Neural progenitor cell (in vitro differentiated cells): Measurements from ENCODE around the gene DNAJA4. TPM values are rescaled to one million over a fixed set of nuclear protein-coding genes. Genes with fewer than 3 reads are reported as not detected.
"Not testable (repeated sequence)": the region's sequence is repeated elsewhere in the genome, so short reads cannot be mapped to it uniquely, and the experiment has no call there.

ENCODE experiments used
- DNase-seq: peaks from one replicate; pipeline ENCODE4 v3.0.0-alpha.2; 2016; ENCODE audit warnings: low spot score
- H2AFZ ChIP-seq: fragments of 200-600 bp; sonication (generic); replicated peaks from 2 replicates; pipeline ENCODE4 v1.6.1; 2016; ENCODE audit warnings: antibody characterized with exemption
- H3F3A ChIP-seq: fragments of 200-600 bp; sonication (generic); 2 replicates; pipeline ENCODE4 v1.6.1; 2016; ENCODE audit warnings: antibody characterized with exemption, low read depth
- H3K27ac ChIP-seq: fragments of 200-600 bp; sonication (generic); 2 replicates; pipeline ENCODE4 v1.5.1; 2016; ENCODE audit warnings: mild to moderate bottlenecking
- H3K27me3 ChIP-seq: fragments of 200-600 bp; sonication (generic); 2 replicates; pipeline ENCODE4 v1.6.1; 2016; ENCODE audit warnings: mild to moderate bottlenecking, moderate library complexity
- H3K36me3 ChIP-seq: fragments of 200-600 bp; sonication (generic); 2 replicates; pipeline ENCODE4 v1.5.1; 2016
- H3K4me1 ChIP-seq: fragments of 200-600 bp; sonication (generic); 2 replicates; pipeline ENCODE4 v1.6.1; 2016; ENCODE audit warnings: mixed run types
- H3K4me2 ChIP-seq: fragments of 200-600 bp; sonication (generic); 2 replicates; pipeline ENCODE4 v1.6.1; 2016
- H3K4me3 ChIP-seq: fragments of 200-600 bp; sonication (generic); 2 replicates; pipeline ENCODE4 v1.5.1; 2016
- H3K79me2 ChIP-seq: fragments of 200-600 bp; sonication (generic); 2 replicates; pipeline ENCODE4 v1.6.1; 2016; ENCODE audit warnings: low read depth
- H3K9ac ChIP-seq: fragments of 200-600 bp; sonication (generic); 2 replicates; pipeline ENCODE4 v1.6.1; 2016
- H3K9me3 ChIP-seq: fragments of 200-600 bp; sonication (generic); 2 replicates; pipeline ENCODE4 v1.5.1; 2016; ENCODE audit warnings: low read depth
- H4K20me1 ChIP-seq: fragments of 200-600 bp; sonication (generic); 2 replicates; pipeline ENCODE4 v1.6.1; 2016; ENCODE audit warnings: low read depth
- H3K27ac Mint-ChIP-seq: 3 replicates; pipeline ENCODE4 v1.8.0; 2021; ENCODE audit warnings: mixed read lengths
- H3K27me3 Mint-ChIP-seq: 2 replicates; pipeline ENCODE4 v1.8.0; 2022; ENCODE audit warnings: low read depth, mild to moderate bottlenecking, inconsistent platforms, moderate library complexity, mixed read lengths; ENCODE audit not compliant: insufficient read depth
- H3K36me3 Mint-ChIP-seq: 3 replicates; pipeline ENCODE4 v1.8.0; 2021; ENCODE audit warnings: mixed read lengths
- H3K4me1 Mint-ChIP-seq: 3 replicates; pipeline ENCODE4 v1.8.0; 2021; ENCODE audit warnings: mixed read lengths
- H3K4me3 Mint-ChIP-seq: 3 replicates; pipeline ENCODE4 v1.8.0; 2021; ENCODE audit warnings: mild to moderate bottlenecking, moderate library complexity, mixed read lengths
- H3K9me3 Mint-ChIP-seq: 3 replicates; pipeline ENCODE4 v1.8.0; 2020; ENCODE audit warnings: mixed read lengths
- CTCF ChIP-seq: fragments of 200-600 bp; sonication (generic); IDR thresholded peaks from 2 replicates; pipeline ENCODE4 v1.5.1; 2017; ENCODE audit warnings: antibody characterized with exemption, mild to moderate bottlenecking
- EZH2 ChIP-seq: fragments of 200-600 bp; sonication (generic); IDR thresholded peaks from 2 replicates; pipeline ENCODE4 v1.6.1; 2017; ENCODE audit warnings: antibody characterized with exemption, mild to moderate bottlenecking, moderate library complexity
- EZH2phosphoT487 ChIP-seq: fragments of 200-600 bp; sonication (generic); IDR thresholded peaks from 2 replicates; pipeline ENCODE4 v1.6.1; 2017; ENCODE audit warnings: antibody characterized with exemption
- total RNA-seq: library from RNA; depleted of rRNA; stranded (reverse); fragments of >200 nt; gene quantifications from 2 replicates; pipeline ENCODE4 v1.2.3, GENCODE V29; 2015; ENCODE audit warnings: low replicate concordance

Gene DNAJA4
- total RNA-seq, 1 donor from 2014 or later = not detected

GRCh38 chr15:78244101-78244500, 20.3 kb upstream of the DNAJA4 start:
- H2AFZ ChIP-seq = no peak overlapping the region
- no peak overlapping the region for H3K9ac ChIP-seq
- H3F3A ChIP-seq = peaks cover 4% of the 10 kb centered on the region
- H3K79me2 ChIP-seq = no peaks in the 10 kb centered on the region
- Mint-ChIP-seq H3K9me3 (peaks cover 2% of the 10 kb centered on the region), H3K4me1 (peaks cover 12% of the 10 kb centered on the region), H3K27ac (no peak overlapping the region), H3K4me3 (no peak overlapping the region), H3K27me3 (peaks cover 6% of the 10 kb centered on the region), H3K36me3 (peaks cover 2% of the 10 kb centered on the region)
- TF ChIP-seq EZH2phosphoT487 (no peak), CTCF (no peak), EZH2 (no peak)
- no peaks in the 10 kb centered on the region for H4K20me1 ChIP-seq
- peaks cover 5% of the 10 kb centered on the region for H3K4me1 ChIP-seq
- H3K27me3 ChIP-seq = no peaks in the 10 kb centered on the region
- no peak for DNase-seq
- no peak overlapping the region for H3K4me3 ChIP-seq
- H3K36me3 ChIP-seq = no peaks in the 10 kb centered on the region
- H3K27ac ChIP-seq = no peak overlapping the region
- H3K9me3 ChIP-seq = no peaks in the 10 kb centered on the region
- H3K4me2 ChIP-seq = no peak overlapping the region

GRCh38 chr15:78244893-78245292, 19.5 kb upstream of the DNAJA4 start:
- H3K9me3 ChIP-seq = no peaks in the 10 kb centered on the region
- peaks cover 5% of the 10 kb centered on the region for H3K4me1 ChIP-seq
- H3K36me3 Mint-ChIP-seq = peaks cover 2% of the 10 kb centered on the region
- no peaks in the 10 kb centered on the region for H3K79me2 ChIP-seq
- no peak overlapping the region for H3K27ac ChIP-seq
- H3K27me3 ChIP-seq = no peaks in the 10 kb centered on the region
- no peak for TF ChIP-seq EZH2phosphoT487
- TF ChIP-seq CTCF = no peak
- TF ChIP-seq EZH2 = no peak
- H3K9me3 Mint-ChIP-seq = peaks cover 2% of the 10 kb centered on the region
- no peaks in the 10 kb centered on the region for H3K36me3 ChIP-seq
- H2AFZ ChIP-seq = no peak overlapping the region
- no peak overlapping the region for H3K4me3 ChIP-seq
- H3K27me3 Mint-ChIP-seq = peaks cover 9% of the 10 kb centered on the region
- H4K20me1 ChIP-seq = no peaks in the 10 kb centered on the region
- DNase-seq = no peak
- peaks cover 12% of the 10 kb centered on the region for H3K4me1 Mint-ChIP-seq
- no peak overlapping the region for H3K4me2 ChIP-seq
- no peak overlapping the region for H3K9ac ChIP-seq
- peaks cover 2% of the 10 kb centered on the region for H3F3A ChIP-seq
- H3K27ac Mint-ChIP-seq = peak overlapping the region; percentile 53
- no peak overlapping the region for H3K4me3 Mint-ChIP-seq

- not testable (repeated sequence) for H3K9me3 Mint-ChIP-seq, H3K9ac ChIP-seq, H3K4me2 ChIP-seq, H3K36me3 Mint-ChIP-seq, H3K4me1 ChIP-seq, H3K27ac ChIP-seq, H4K20me1 ChIP-seq, H3K79me2 ChIP-seq, H3F3A ChIP-seq, H3K36me3 ChIP-seq, H3K4me3 ChIP-seq, DNase-seq, H3K27me3 ChIP-seq, H3K4me3 Mint-ChIP-seq, H3K9me3 ChIP-seq, H2AFZ ChIP-seq
- Mint-ChIP-seq H3K4me1 (peaks cover 12% of the 10 kb centered on the region), H3K27ac (peak overlapping the region; percentile 81), H3K27me3 (peaks cover 11% of the 10 kb centered on the region)
These were observed 19.0 kb upstream of the DNAJA4 start for GRCh38 chr15:78245392-78245791.

GRCh38 chr15:78245976-78246620, 18.3 kb upstream of the DNAJA4 start:
- H3K4me3 Mint-ChIP-seq, H3K9ac ChIP-seq, H3F3A ChIP-seq, H3K4me3 ChIP-seq, H3K9me3 Mint-ChIP-seq, H3K27me3 ChIP-seq, H2AFZ ChIP-seq, H3K4me2 ChIP-seq, H3K36me3 Mint-ChIP-seq, H3K36me3 ChIP-seq, H3K4me1 Mint-ChIP-seq, H3K4me1 ChIP-seq, H3K9me3 ChIP-seq, DNase-seq, H3K27ac ChIP-seq, H4K20me1 ChIP-seq, H3K27ac Mint-ChIP-seq, H3K79me2 ChIP-seq: not testable (repeated sequence)
- peaks cover 11% of the 10 kb centered on the region for H3K27me3 Mint-ChIP-seq
